ENCODE results near the gene ARHGEF10L.
A peak's percentile ranks its signal among the peaks of the same experiment; 100 is the strongest.

ARHGEF10L gene

DNA sequence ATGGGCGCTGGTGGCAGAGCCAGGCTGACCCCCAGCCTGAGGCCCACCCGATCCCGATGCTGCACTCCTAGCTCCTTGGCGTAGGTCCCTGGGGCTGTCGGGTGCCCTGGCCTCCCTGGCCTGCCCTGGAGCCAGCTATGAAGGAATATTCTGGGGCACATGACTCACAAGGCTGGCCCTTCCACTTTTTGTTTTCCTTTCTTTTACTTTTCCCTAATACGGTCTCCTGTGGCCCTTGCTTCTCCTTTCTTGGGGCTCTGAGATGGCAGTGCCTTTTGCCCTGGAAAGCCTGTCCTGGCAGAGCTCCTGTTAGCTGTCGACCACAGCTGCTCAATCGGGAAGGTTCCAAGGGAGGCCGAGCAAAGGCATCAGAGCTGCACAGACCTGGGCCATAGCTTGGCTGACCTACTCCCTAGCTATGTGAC lies 22.1 kb downstream of the ARHGEF10L start:
- Histone ChIP-seq H3K27me3 (ENCODE audit: control insufficient read depth in 1 of 2, insufficient read depth in 1 of 2, low read length in 2 of 2) (no peaks in the 10 kb centered on the region), H3K4me2 (ENCODE audit: low read length, poor library complexity, severe bottlenecking) (no peak overlapping the region), H2BK12ac (ENCODE audit: low read length in 2 of 2) (no peak overlapping the region), H3K4me3 (ENCODE audit: insufficient read depth in 1 of 2, low read depth in 1 of 2, low read length in 2 of 2) (peak overlapping the region in 1 of 2 experiments; percentile 64), H3K4me1 (ENCODE audit: control insufficient read depth, insufficient read depth, low read depth, low read length) (peaks cover 58% of the 10 kb centered on the region), H3K9ac (ENCODE audit: low read length) (peak overlapping the region; percentile 81), H2BK120ac (ENCODE audit: low read depth, low read length) (no peak overlapping the region), H2AFZ (ENCODE audit: low read depth, low read length) (no peak overlapping the region), H3K36me3 (ENCODE audit: control insufficient read depth in 1 of 2, insufficient read depth in 2 of 2, low read depth in 1 of 2, low read length in 2 of 2) (no peaks in the 10 kb centered on the region), H3K27ac (ENCODE audit: low read length, poor library complexity, severe bottlenecking) (peak overlapping the region; percentile 58), H3K79me1 (replicated peaks; ENCODE audit: low read length, poor library complexity, severe bottlenecking) (peaks cover 35% of the 10 kb centered on the region), H2AK5ac (ENCODE audit: low read length, severe bottlenecking) (peak overlapping the region; percentile 40), H3K23ac (ENCODE audit: low read length in 2 of 2) (no peak overlapping the region), H3K18ac (ENCODE audit: low read depth in 1 of 2, low read length in 2 of 2) (peak overlapping the region; percentile 3 to 34), H4K91ac (ENCODE audit: low read length) (peak overlapping the region; percentile 43), H3K9me3 (ENCODE audit: control insufficient read depth, low read length) (no peaks in the 10 kb centered on the region), H2BK5ac (ENCODE audit: low read depth, low read length, poor library complexity, severe bottlenecking) (peak overlapping the region; percentile 25), H2BK15ac (ENCODE audit: low read depth, poor library complexity, severe bottlenecking) (no peak overlapping the region), H4K8ac (ENCODE audit: low read length) (no peak overlapping the region), H3K4ac (ENCODE audit: low read depth in 1 of 2, low read length in 2 of 2) (no peak overlapping the region), H3K14ac (ENCODE audit: low read length in 2 of 2) (no peak overlapping the region)
- no peak for DNase-seq
- 91% methylated on average over 9 of the region's 9 CpGs for WGBS

DNA sequence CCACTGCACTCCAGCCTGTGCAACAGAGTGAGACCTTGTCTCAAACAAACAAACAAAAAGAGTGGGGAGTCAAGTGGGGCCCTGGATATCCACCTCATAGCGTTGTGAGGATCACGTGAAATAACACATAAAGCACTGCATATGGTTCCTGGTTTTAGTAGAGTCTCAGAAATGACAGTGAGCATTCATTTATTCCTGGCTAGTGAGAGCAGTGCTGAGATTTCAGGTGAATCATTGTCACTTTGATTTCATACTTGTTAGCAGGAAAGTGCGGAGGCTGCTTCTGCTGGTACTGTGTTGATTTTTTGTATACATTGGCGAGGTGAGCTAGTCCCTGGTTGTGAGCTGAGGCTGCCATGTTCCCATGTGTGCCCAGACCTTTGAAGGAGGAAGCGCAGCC lies 22.9 kb downstream of the ARHGEF10L start:
- H2BK15ac ChIP-seq (ENCODE audit: low read depth, poor library complexity, severe bottlenecking), result no peak overlapping the region
- no peak for DNase-seq
- no peak overlapping the region for H3K27ac ChIP-seq (ENCODE audit: low read length, poor library complexity, severe bottlenecking)
- no peak overlapping the region for H3K14ac ChIP-seq (ENCODE audit: low read length in 2 of 2)
- H2BK12ac ChIP-seq (ENCODE audit: low read length in 2 of 2), result no peak overlapping the region
- no peak overlapping the region for H3K4ac ChIP-seq (ENCODE audit: low read depth in 1 of 2, low read length in 2 of 2)
- no peak overlapping the region for H3K18ac ChIP-seq (ENCODE audit: low read depth in 1 of 2, low read length in 2 of 2)
- H2BK5ac ChIP-seq (ENCODE audit: low read depth, low read length, poor library complexity, severe bottlenecking), result no peak overlapping the region
- no peak overlapping the region for H3K23ac ChIP-seq (ENCODE audit: low read length in 2 of 2)
- H3K9me3 ChIP-seq (ENCODE audit: control insufficient read depth, low read length), result no peaks in the 10 kb centered on the region
- H2AK5ac ChIP-seq (ENCODE audit: low read length, severe bottlenecking), result no peak overlapping the region
- H3K27me3 ChIP-seq (ENCODE audit: control insufficient read depth in 1 of 2, insufficient read depth in 1 of 2, low read length in 2 of 2), result no peaks in the 10 kb centered on the region
- H4K8ac ChIP-seq (ENCODE audit: low read length), result no peak overlapping the region
- no peaks in the 10 kb centered on the region for H3K36me3 ChIP-seq (ENCODE audit: control insufficient read depth in 1 of 2, insufficient read depth in 2 of 2, low read depth in 1 of 2, low read length in 2 of 2)
- peaks cover 58% of the 10 kb centered on the region for H3K4me1 ChIP-seq (ENCODE audit: control insufficient read depth, insufficient read depth, low read depth, low read length)
- peak overlapping the region; percentile 81 for H3K9ac ChIP-seq (ENCODE audit: low read length)
- no peak overlapping the region for H3K4me3 ChIP-seq (ENCODE audit: insufficient read depth in 1 of 2, low read depth in 1 of 2, low read length in 2 of 2)
- peaks cover 37% of the 10 kb centered on the region for H3K79me1 ChIP-seq (replicated peaks; ENCODE audit: low read length, poor library complexity, severe bottlenecking)
- H3K4me2 ChIP-seq (ENCODE audit: low read length, poor library complexity, severe bottlenecking), result no peak overlapping the region
- H2BK120ac ChIP-seq (ENCODE audit: low read depth, low read length), result no peak overlapping the region
- WGBS, result 93% methylated on average over 5 of the region's 5 CpGs
- no peak overlapping the region for H2AFZ ChIP-seq (ENCODE audit: low read depth, low read length)
- H4K91ac ChIP-seq (ENCODE audit: low read length), result no peak overlapping the region

DNA sequence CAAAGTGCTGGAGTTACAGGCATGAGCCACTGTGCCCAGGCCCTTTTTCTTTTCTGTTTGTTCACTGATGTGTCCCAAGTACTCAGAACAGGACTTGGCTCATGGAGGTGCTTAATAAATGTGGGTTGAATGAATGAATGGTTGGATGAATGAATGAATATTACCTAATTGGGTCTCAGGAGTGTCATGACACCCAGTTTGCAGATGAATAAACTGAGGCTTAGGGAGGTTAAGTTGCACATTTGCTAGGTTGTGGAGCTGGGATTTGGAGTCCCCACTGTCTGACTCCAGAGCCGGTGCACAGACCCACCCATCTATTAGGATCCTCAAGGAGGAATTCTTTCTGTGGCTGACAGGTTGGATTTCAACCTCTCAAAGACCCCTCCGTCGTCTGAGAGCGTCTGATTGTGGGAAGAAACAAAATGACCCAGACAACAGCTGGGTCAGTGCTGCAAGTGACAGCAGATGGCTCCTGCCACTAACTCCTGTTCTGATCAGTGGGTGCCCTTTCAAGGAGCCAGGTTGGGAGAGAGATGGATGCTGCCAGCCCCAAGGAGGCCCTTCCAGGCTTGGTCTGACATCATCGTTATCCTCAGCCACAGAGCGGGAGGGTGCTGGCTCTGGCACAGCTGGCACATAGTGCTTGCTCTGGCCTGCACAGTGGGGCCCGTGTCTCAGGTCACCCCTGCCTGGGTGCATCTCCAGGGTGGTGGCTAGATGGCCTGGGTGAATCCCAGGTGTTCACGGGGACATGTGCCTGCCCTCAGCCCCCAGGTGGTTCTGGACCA lies 24.2 kb downstream of the ARHGEF10L start:
- peaks cover 54% of the 10 kb centered on the region for H3K4me1 ChIP-seq (ENCODE audit: control insufficient read depth, insufficient read depth, low read depth, low read length)
- peaks cover 34% of the 10 kb centered on the region for H3K79me1 ChIP-seq (replicated peaks; ENCODE audit: low read length, poor library complexity, severe bottlenecking)
- no peak overlapping the region for H3K9ac ChIP-seq (ENCODE audit: low read length)
- no peak overlapping the region for H4K8ac ChIP-seq (ENCODE audit: low read length)
- no peaks in the 10 kb centered on the region for H3K9me3 ChIP-seq (ENCODE audit: control insufficient read depth, low read length)
- H2BK5ac ChIP-seq (ENCODE audit: low read depth, low read length, poor library complexity, severe bottlenecking), result no peak overlapping the region
- no peak overlapping the region for H3K4me3 ChIP-seq (ENCODE audit: insufficient read depth in 1 of 2, low read depth in 1 of 2, low read length in 2 of 2)
- no peak overlapping the region for H3K27ac ChIP-seq (ENCODE audit: low read length, poor library complexity, severe bottlenecking)
- H2BK15ac ChIP-seq (ENCODE audit: low read depth, poor library complexity, severe bottlenecking), result no peak overlapping the region
- no peak overlapping the region for H2AFZ ChIP-seq (ENCODE audit: low read depth, low read length)
- H3K23ac ChIP-seq (ENCODE audit: low read length in 2 of 2), result no peak overlapping the region
- no peak overlapping the region for H2AK5ac ChIP-seq (ENCODE audit: low read length, severe bottlenecking)
- no peak overlapping the region for H3K14ac ChIP-seq (ENCODE audit: low read length in 2 of 2)
- H2BK120ac ChIP-seq (ENCODE audit: low read depth, low read length), result no peak overlapping the region
- no peak for DNase-seq
- H3K4me2 ChIP-seq (ENCODE audit: low read length, poor library complexity, severe bottlenecking), result no peak overlapping the region
- H4K91ac ChIP-seq (ENCODE audit: low read length), result no peak overlapping the region
- no peaks in the 10 kb centered on the region for H3K27me3 ChIP-seq (ENCODE audit: control insufficient read depth in 1 of 2, insufficient read depth in 1 of 2, low read length in 2 of 2)
- no peaks in the 10 kb centered on the region for H3K36me3 ChIP-seq (ENCODE audit: control insufficient read depth in 1 of 2, insufficient read depth in 2 of 2, low read depth in 1 of 2, low read length in 2 of 2)
- no peak overlapping the region for H3K4ac ChIP-seq (ENCODE audit: low read depth in 1 of 2, low read length in 2 of 2)
- 95% methylated on average over 8 of the region's 8 CpGs for WGBS
- no peak overlapping the region for H3K18ac ChIP-seq (ENCODE audit: low read depth in 1 of 2, low read length in 2 of 2)
- H2BK12ac ChIP-seq (ENCODE audit: low read length in 2 of 2), result no peak overlapping the region

DNA sequence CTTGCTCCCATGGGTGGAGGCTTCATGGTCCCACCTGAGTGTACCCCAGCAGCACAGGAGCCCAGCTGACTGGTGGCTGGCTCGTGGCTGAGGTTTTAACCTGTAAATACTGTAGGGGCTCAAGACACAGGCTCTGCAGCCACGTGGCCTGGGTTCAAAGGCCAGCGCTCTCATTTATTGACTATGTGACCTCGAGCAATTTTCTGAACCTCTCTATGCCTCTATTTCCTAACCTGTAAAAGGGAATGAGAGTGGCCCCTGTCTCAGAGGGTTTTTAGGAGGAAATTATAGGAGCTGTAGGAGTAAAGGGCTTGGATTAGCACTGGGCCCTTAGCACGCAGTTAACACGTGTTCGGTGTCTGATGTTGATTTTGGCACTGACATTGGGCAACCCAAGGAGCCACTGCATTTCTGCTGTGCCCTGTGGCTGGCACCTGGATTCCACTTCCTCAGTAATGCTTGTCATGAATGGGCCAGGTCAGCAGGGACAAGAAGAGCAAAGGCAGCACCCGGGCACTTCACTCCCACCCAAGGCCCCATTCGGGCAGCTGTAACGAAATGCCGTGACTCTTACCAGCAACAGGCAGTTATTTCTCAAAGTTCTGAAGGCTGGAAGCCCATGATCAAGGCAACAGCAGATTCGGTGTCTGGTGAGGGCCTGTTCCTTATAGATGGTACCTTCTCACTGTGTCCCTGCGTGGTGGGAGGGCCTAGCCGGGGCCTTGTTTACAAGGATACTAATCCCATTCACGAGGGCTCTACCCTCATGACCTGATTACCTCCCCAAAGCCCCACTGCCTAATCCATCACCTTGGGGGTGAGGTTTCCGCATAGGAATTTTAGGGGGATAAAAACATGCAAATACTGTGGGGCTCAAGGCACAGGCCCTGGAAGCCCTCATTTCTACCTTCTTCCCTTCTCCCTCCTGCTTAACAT lies 25.2 kb downstream of the ARHGEF10L start:
- peaks cover 54% of the 10 kb centered on the region for H3K4me1 ChIP-seq (ENCODE audit: control insufficient read depth, insufficient read depth, low read depth, low read length)
- no peak overlapping the region for H3K18ac ChIP-seq (ENCODE audit: low read depth in 1 of 2, low read length in 2 of 2)
- H3K14ac ChIP-seq (ENCODE audit: low read length in 2 of 2), result no peak overlapping the region
- H3K4me3 ChIP-seq (ENCODE audit: insufficient read depth in 1 of 2, low read depth in 1 of 2, low read length in 2 of 2), result no peak overlapping the region
- no peak overlapping the region for H2BK12ac ChIP-seq (ENCODE audit: low read length in 2 of 2)
- H3K4ac ChIP-seq (ENCODE audit: low read depth in 1 of 2, low read length in 2 of 2), result peak overlapping the region in 1 of 2 experiments; percentile 27
- no peak overlapping the region for H2BK120ac ChIP-seq (ENCODE audit: low read depth, low read length)
- peaks cover 25% of the 10 kb centered on the region for H3K79me1 ChIP-seq (replicated peaks; ENCODE audit: low read length, poor library complexity, severe bottlenecking)
- H4K8ac ChIP-seq (ENCODE audit: low read length), result no peak overlapping the region
- H3K23ac ChIP-seq (ENCODE audit: low read length in 2 of 2), result no peak overlapping the region
- H2BK5ac ChIP-seq (ENCODE audit: low read depth, low read length, poor library complexity, severe bottlenecking), result no peak overlapping the region
- H3K27ac ChIP-seq (ENCODE audit: low read length, poor library complexity, severe bottlenecking), result no peak overlapping the region
- H3K36me3 ChIP-seq (ENCODE audit: control insufficient read depth in 1 of 2, insufficient read depth in 2 of 2, low read depth in 1 of 2, low read length in 2 of 2), result no peaks in the 10 kb centered on the region
- H2AFZ ChIP-seq (ENCODE audit: low read depth, low read length), result no peak overlapping the region
- no peak overlapping the region for H2AK5ac ChIP-seq (ENCODE audit: low read length, severe bottlenecking)
- H3K4me2 ChIP-seq (ENCODE audit: low read length, poor library complexity, severe bottlenecking), result no peak overlapping the region
- peak overlapping the region; percentile 1 for H2BK15ac ChIP-seq (ENCODE audit: low read depth, poor library complexity, severe bottlenecking)
- no peaks in the 10 kb centered on the region for H3K9me3 ChIP-seq (ENCODE audit: control insufficient read depth, low read length)
- no peak overlapping the region for H3K9ac ChIP-seq (ENCODE audit: low read length)
- DNase-seq, result no peak
- H3K27me3 ChIP-seq (ENCODE audit: control insufficient read depth in 1 of 2, insufficient read depth in 1 of 2, low read length in 2 of 2), result no peaks in the 10 kb centered on the region
- 90% methylated on average over 12 of the region's 16 CpGs for WGBS
- no peak overlapping the region for H4K91ac ChIP-seq (ENCODE audit: low read length)
